Pancreas (tissue), 10 donors: ENCODE data around the gene B3GNT4. TPM values are rescaled to one million over a fixed set of nuclear protein-coding genes. Genes with fewer than 3 reads are reported as not detected.
"Not testable (repeated sequence)": the region's sequence is repeated elsewhere in the genome, so short reads cannot be mapped to it uniquely, and the experiment has no call there.

Experiments
- ATAC-seq, 4 donors: fragments of 200-7000 bp; cut with Tn5 transposase; one replicate each; pipeline versions ENCODE4 v1.8.0 to v1.9.1; 2020; ENCODE audit warnings: mild to moderate bottlenecking in 4 of 4, moderate library complexity in 4 of 4
- DNase-seq, 6 donors: peaks; one replicate each; pipeline ENCODE4 v3.0.0-alpha.2; 2020
- FAIRE-seq: peaks from 2 replicates; lab custom pipeline; 2012; peaks lifted over from hg19 to GRCh38; lab: Jason Lieb, UNC
- H3K27ac ChIP-seq, 4 donors: fragments of 200-600 bp; sonication (generic); 1 replicate in 3 of 4; 2 replicates in 1 of 4; pipeline versions ENCODE4 v1.5.0 to v1.8.0; 2020
- H3K27me3 ChIP-seq, 4 donors: fragments of 200-600 bp; one replicate each; pipeline ENCODE4 v1.8.0; 2021
- H3K36me3 ChIP-seq, 3 donors: fragments of 200-600 bp; sonication (generic) in 1 of 3; one replicate each; pipeline versions ENCODE4 v1.5.0 to v1.8.0; 2020 to 2021
- H3K4me1 ChIP-seq, 3 donors: fragments of 200-600 bp; one replicate each; pipeline ENCODE4 v1.8.0; 2021
- H3K4me3 ChIP-seq, 4 donors: fragments of 200-600 bp; sonication (generic) in 2 of 4; one replicate each; pipeline versions ENCODE4 v1.5.0 to v1.8.0; 2020 to 2021
- H3K9me3 ChIP-seq, 4 donors: fragments of 200-600 bp; one replicate each; pipeline ENCODE4 v1.8.0; 2021
- WGBS, 2 donors: extraction: QIAGEN DNeasy Blood & Tissue Kit; methylation state at CpG; one replicate each; pipeline ENCODE4 v1.1.7; 2013; 5-methylcytosine and 5-hydroxymethylcytosine counted together
- intact Hi-C, 3 donors: fragments of 100-400 bp; cut with DNase I; formaldehyde crosslinking; loops; one replicate each; pipeline versions ENCODE4 v1.11.1 to v1.14.2; 2022
- polyA plus RNA-seq, 2 donors: library from polyadenylated mRNA; stranded (reverse); fragments of 200-250 nt; gene quantifications; one replicate each; pipeline ENCODE4 v1.2.3, GENCODE V29; 2013
- total RNA-seq, 6 donors: library from RNA; stranded (reverse); fragmentation: NEBNext Ultra II Directional in 4 of 6; extraction: Animal tissue kit (Norgen Biotek cat#: 25700) in 4 of 6; gene quantifications; one replicate each; pipeline versions ENCODE4 v1.2.1 to v1.2.4, GENCODE V29; 2021 to 2023
- TF ChIP-seq, protein P1 (sequence below), 4 donors: fragments of 200-600 bp; sonication (generic) in 3 of 4; IDR thresholded peaks; one replicate each; pipeline versions ENCODE4 v1.5.0 to v1.8.0; 2021; ENCODE audit warnings: antibody characterized with exemption in 4 of 4
- donor health status: healthy with polysubstance abuse.
- donor health status: DM: no; HTN: no; CAD: no; lungs with moderate emphysema.
- donor health status: DM: no; HTN: no; CAD: no.
- donor health status: control.
- donor health status: control.
- donor health status: Bipolar disorder and iron deficiency.
- donor health status: DM: yes; HTN: yes; CAD: no.
- donor health status: DM: no; HTN: no; CAD: no.
- donor health status: DM: no; HTN: no; CAD: no.
- donor health status: DM: yes; HTN: yes; CAD: no.

The B3GNT4 gene
- total and polyA plus RNA-seq, 8 donors = 0.06 to 0.61 (median 0.22) TPM; not detected in 2

DNA sequence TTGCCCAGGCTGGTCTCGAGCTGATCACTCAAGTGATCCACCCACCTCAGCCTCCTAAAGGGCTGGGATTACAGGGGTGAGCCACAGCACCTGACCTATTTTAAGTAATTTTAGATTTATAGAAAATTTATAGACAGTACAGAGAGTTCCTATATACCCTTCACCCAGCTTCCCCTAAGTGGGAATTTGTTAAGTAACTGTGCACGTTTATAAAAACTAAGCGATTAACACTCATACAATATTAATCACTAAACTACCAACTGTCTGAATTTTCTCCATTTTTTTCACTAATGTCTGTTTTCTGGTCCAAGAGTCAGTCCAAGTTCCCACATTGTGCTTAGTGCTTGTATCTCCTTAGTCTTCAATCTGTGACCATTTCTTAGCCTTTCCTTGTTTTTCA, 35.0 kb upstream of the B3GNT4 start:
- ATAC-seq = no peak

DNA sequence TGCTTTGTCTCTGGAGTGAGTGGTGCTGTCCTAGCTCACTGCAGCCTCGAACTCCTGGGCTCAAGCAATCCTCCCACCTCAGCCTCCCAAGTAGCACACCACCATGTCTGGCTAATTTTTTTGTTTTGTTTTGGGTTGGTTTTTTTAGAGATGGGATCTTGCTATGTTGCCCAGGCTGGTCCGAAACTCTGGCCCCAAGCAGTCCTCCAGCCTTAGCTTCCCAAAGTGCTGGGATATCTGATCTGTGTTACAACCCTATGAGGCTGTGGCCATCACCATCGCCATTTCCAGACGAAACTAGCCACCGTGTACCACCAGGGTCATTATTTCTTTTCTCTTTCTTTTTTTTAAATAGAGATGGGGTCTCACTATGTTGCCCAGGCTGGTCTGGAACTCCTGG, 32.1 kb upstream of the B3GNT4 start:
- Histone ChIP-seq H3K36me3 (no peaks in the 10 kb centered on the region), H3K27ac (no peak overlapping the region), H3K9me3 (no peaks in the 10 kb centered on the region), H3K4me3 (no peak overlapping the region), H3K4me1 (no peaks in the 10 kb centered on the region), H3K27me3 (no peaks in the 10 kb centered on the region)
- FAIRE-seq (no peak), DNase-seq (no peak), ATAC-seq (no peak)
- intact Hi-C loops = no loop called here
- 71 to 80% methylated on average over 5 of the region's 5 CpGs for WGBS, 2 donors
- TF ChIP-seq, protein P1, sequence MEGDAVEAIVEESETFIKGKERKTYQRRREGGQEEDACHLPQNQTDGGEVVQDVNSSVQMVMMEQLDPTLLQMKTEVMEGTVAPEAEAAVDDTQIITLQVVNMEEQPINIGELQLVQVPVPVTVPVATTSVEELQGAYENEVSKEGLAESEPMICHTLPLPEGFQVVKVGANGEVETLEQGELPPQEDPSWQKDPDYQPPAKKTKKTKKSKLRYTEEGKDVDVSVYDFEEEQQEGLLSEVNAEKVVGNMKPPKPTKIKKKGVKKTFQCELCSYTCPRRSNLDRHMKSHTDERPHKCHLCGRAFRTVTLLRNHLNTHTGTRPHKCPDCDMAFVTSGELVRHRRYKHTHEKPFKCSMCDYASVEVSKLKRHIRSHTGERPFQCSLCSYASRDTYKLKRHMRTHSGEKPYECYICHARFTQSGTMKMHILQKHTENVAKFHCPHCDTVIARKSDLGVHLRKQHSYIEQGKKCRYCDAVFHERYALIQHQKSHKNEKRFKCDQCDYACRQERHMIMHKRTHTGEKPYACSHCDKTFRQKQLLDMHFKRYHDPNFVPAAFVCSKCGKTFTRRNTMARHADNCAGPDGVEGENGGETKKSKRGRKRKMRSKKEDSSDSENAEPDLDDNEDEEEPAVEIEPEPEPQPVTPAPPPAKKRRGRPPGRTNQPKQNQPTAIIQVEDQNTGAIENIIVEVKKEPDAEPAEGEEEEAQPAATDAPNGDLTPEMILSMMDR (IDR thresholded peaks at IDR 0.05) = no peak

More for the DNA sequence above, 35.0 kb upstream of the B3GNT4 start:
- TF ChIP-seq, protein P1 (IDR thresholded peaks at IDR 0.05) = no peak
- FAIRE-seq (no peak), DNase-seq (no peak)
- 82 to 91% methylated on average over 3 of the region's 3 CpGs for WGBS, 2 donors
- no peaks in the 10 kb centered on the region for H3K9me3 ChIP-seq
- intact Hi-C loops = no loop called here
- H3K27me3 ChIP-seq = no peaks in the 10 kb centered on the region
- H3K27ac ChIP-seq = no peak overlapping the region
- no peak overlapping the region for H3K4me3 ChIP-seq
- no peaks in the 10 kb centered on the region for H3K4me1 ChIP-seq
- H3K36me3 ChIP-seq = no peaks in the 10 kb centered on the region

DNA sequence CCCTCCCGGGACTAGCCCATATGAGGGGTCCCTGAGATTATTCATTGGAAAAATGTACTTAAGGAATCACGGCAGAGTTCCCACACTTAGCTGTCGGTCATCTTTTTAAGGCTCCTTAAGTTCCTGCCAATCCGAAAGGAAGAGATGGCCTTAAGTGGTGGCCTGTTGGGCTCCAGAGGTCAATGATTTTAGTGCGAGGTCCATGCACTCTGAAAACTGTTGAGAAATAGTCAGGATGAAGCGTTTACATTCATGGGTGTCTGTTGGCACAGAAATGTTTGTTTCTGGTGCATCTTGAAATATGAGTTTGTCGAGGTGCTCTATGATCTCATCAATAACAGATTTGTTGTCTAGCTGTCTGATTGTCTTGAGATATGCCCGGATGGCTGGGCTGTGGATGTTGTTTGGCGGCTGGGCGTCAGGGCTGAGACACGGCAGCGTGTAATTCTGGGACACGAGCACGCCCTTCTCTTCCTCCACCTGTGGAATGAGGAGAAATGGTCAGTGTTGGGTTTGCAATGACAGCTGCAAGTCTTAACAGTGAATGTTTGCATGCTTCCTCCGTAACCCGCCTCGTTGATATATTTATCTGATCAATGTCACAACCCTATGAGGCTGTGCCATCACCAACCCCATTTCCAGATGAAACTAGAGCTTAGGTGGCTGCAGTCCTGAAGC, 31.1 kb upstream of the B3GNT4 start:
- Histone ChIP-seq H3K36me3 (no peaks in the 10 kb centered on the region), H3K4me1 (no peaks in the 10 kb centered on the region), H3K27me3 (no peaks in the 10 kb centered on the region), H3K9me3 (no peaks in the 10 kb centered on the region), H3K4me3 (no peak overlapping the region), H3K27ac (no peak overlapping the region)
- FAIRE-seq (no peak), ATAC-seq (no peak), DNase-seq (no peak)
- 48 to 51% methylated on average over 17 of the region's 17 CpGs for WGBS, 2 donors
- intact Hi-C loops = no loop called here
- TF ChIP-seq, protein P1 (IDR thresholded peaks at IDR 0.05) = no peak

DNA sequence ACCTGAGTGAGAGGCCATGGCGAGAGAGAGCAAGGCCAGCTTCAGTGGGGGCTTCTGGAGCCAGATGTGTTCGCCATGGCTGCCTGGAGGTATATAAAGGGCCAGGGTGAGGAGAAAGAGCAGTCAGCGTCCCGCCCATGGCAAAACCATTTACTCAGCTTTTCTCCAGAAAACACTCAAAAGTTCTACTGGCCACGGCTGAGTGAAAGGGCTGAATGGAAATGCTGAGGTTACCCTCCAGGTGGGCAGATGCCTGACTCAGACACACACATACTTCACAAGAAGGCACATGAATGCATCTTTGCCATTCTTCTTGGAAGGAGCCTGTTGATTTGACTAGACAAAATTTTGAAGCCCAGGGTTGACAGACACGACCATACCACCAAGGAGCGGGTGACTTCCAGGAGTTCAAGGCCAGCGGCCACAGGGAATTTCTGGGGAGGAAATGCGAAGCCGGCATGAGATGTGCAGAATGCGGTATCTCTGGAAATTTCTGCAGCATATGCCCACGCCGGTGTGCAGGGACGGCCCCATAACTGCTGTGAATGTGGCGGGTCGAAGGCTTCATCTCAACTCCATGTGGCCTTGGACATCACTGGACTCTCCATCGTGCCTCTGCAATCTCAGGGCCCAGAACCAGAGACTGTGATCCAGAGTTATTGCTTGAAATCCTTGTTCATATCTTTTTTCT, 29.2 kb upstream of the B3GNT4 start, which contains the start of gene IL31:
IL31 (minus strand) TSS at position 67 of the 691 bp plus-strand sequence; CDS start at position 18, 49 bp downstream.
- Histone ChIP-seq H3K9me3 (no peaks in the 10 kb centered on the region), H3K27ac (no peak within 1 kb of the TSS), H3K27me3 (no peaks in the 10 kb centered on the region), H3K4me1 (no peaks in the 10 kb centered on the region), H3K36me3 (no peaks in the 10 kb centered on the region), H3K4me3 (no peak within 1 kb of the TSS)
- FAIRE-seq = no peak
- WGBS, 2 donors = 76 to 80% methylated on average over 17 of the region's 17 CpGs
- TF ChIP-seq, protein P1 (IDR thresholded peaks at IDR 0.05) = no peak
- intact Hi-C loops = no loop called here
- no peak for ATAC-seq
- DNase-seq = no peak

DNA sequence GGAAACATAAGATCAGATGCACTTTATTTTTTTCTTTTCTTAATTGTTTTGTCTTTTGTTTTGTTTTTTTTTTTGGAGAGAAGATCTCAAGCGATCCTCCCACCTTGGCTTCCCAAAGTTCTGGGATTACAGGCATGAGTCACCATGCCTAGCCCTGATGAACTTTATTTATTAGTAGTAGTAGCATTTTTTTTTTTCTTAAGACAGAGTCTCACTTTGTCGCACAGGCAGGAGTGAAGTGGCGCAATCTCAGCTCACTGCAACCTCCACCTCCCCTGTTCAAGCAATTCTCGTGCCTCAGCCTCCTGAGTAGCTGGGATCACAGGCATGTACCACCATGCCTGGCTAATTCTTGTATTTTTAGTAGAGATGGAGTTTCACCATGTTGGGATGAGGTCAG, 27.0 kb upstream of the B3GNT4 start:
- H3K9me3 ChIP-seq, FAIRE-seq, H3K4me1 ChIP-seq, H3K27ac ChIP-seq, DNase-seq, intact Hi-C loops, ATAC-seq, H3K36me3 ChIP-seq, H3K4me3 ChIP-seq, H3K27me3 ChIP-seq: not testable (repeated sequence)
- 93 to 94% methylated on average over 4 of the region's 4 CpGs for WGBS, 2 donors
